Measurements from ENCODE around the gene DNA2. TPM values are rescaled to one million over a fixed set of nuclear protein-coding genes. Genes with fewer than 3 reads are reported as not detected.

The DNA2 gene
- total RNA-seq, 1 donor from 2014 or later, result 85.4 TPM

DNA sequence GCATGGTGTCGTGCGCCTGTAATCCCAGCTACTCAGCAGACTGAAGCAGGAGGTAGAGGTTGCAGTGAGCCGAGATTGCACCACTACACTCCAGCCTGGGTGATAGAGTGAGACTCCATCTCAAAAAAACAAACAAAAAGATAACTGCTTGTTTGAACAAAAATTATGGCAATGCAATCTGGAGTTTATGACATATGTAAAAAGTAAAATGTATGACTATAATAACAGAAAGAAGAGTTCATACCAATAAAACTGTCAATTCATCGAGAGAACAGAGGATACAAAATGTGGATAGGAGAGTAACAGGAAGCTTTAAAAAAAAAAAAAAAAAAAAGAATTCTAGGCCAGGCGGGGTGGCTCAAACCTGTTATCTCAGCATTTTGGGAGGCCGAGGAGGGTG is 36.3 kb upstream of the DNA2 start:
- H2AFZ ChIP-seq (replicated peaks), result no peak overlapping the region
- Mint-ChIP-seq H3K27ac (no peak overlapping the region), H3K9me3 (no peaks in the 10 kb centered on the region), H3K4me1 (no peaks in the 10 kb centered on the region), H3K36me3 (peaks cover 2% of the 10 kb centered on the region), H3K27me3 (ENCODE audit: insufficient read depth, low read depth) (no peaks in the 10 kb centered on the region), H3K4me3 (no peak overlapping the region)
- H3K9me3 ChIP-seq (ENCODE audit: low read depth), result no peaks in the 10 kb centered on the region
- peaks cover 2% of the 10 kb centered on the region for H3F3A ChIP-seq (ENCODE audit: low read depth)
- no peak overlapping the region for H3K4me2 ChIP-seq
- H3K4me1 ChIP-seq, result no peaks in the 10 kb centered on the region
- DNase-seq (ENCODE audit: low spot score), result no peak
- no peak overlapping the region for H3K27ac ChIP-seq
- H3K27me3 ChIP-seq, result no peaks in the 10 kb centered on the region
- no peak overlapping the region for H3K4me3 ChIP-seq
- no peak for TF ChIP-seq EZH2 (IDR thresholded peaks at IDR 0.05)
- no peak for TF ChIP-seq EZH2phosphoT487 (IDR thresholded peaks at IDR 0.05)
- TF ChIP-seq, protein P1, sequence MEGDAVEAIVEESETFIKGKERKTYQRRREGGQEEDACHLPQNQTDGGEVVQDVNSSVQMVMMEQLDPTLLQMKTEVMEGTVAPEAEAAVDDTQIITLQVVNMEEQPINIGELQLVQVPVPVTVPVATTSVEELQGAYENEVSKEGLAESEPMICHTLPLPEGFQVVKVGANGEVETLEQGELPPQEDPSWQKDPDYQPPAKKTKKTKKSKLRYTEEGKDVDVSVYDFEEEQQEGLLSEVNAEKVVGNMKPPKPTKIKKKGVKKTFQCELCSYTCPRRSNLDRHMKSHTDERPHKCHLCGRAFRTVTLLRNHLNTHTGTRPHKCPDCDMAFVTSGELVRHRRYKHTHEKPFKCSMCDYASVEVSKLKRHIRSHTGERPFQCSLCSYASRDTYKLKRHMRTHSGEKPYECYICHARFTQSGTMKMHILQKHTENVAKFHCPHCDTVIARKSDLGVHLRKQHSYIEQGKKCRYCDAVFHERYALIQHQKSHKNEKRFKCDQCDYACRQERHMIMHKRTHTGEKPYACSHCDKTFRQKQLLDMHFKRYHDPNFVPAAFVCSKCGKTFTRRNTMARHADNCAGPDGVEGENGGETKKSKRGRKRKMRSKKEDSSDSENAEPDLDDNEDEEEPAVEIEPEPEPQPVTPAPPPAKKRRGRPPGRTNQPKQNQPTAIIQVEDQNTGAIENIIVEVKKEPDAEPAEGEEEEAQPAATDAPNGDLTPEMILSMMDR (IDR thresholded peaks at IDR 0.05), result no peak
- no peak overlapping the region for H3K9ac ChIP-seq
- no peaks in the 10 kb centered on the region for H3K36me3 ChIP-seq
- no peaks in the 10 kb centered on the region for H4K20me1 ChIP-seq (ENCODE audit: low read depth)
- H3K79me2 ChIP-seq (ENCODE audit: low read depth), result no peaks in the 10 kb centered on the region

DNA sequence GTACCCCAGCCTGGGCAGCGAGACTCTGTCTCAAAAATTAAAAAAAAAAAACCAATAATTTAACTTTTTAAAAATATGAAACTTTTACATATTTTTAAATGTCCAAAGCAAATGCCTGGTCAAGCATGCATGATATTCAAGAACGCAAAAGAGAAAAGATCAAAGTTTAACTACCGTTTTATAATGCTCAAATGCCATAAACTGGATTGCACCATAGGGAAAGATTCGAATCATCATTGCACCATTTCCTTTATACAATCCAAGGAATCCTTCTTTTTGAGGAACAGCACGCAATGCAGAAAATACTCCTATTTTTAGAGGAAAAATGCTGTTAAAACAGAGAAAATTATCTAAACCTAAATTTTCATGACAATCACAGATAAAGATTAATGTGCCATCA is 34.6 kb upstream of the DNA2 start:
- Mint-ChIP-seq H3K27ac (no peak overlapping the region), H3K27me3 (ENCODE audit: insufficient read depth, low read depth) (no peaks in the 10 kb centered on the region), H3K4me1 (no peaks in the 10 kb centered on the region), H3K36me3 (peaks cover 2% of the 10 kb centered on the region), H3K9me3 (no peaks in the 10 kb centered on the region), H3K4me3 (no peak overlapping the region)
- Histone ChIP-seq H3K36me3 (no peaks in the 10 kb centered on the region), H3K27me3 (no peaks in the 10 kb centered on the region), H4K20me1 (ENCODE audit: low read depth) (no peaks in the 10 kb centered on the region), H2AFZ (replicated peaks) (no peak overlapping the region), H3K4me2 (no peak overlapping the region), H3K9ac (no peak overlapping the region), H3K27ac (no peak overlapping the region), H3K79me2 (ENCODE audit: low read depth) (no peaks in the 10 kb centered on the region), H3K4me1 (no peaks in the 10 kb centered on the region), H3K4me3 (no peak overlapping the region), H3K9me3 (ENCODE audit: low read depth) (no peaks in the 10 kb centered on the region), H3F3A (ENCODE audit: low read depth) (peaks cover 3% of the 10 kb centered on the region)
- no peak for TF ChIP-seq EZH2 (IDR thresholded peaks at IDR 0.05)
- no peak for TF ChIP-seq EZH2phosphoT487 (IDR thresholded peaks at IDR 0.05)
- TF ChIP-seq, protein P1 (IDR thresholded peaks at IDR 0.05), result no peak
- DNase-seq (ENCODE audit: low spot score), result no peak

GRCh38 chr10:68502846-68503245 is 31.1 kb upstream of the DNA2 start:
- no peaks in the 10 kb centered on the region for H3K9me3 ChIP-seq (ENCODE audit: low read depth)
- H3K4me1 Mint-ChIP-seq, result no peaks in the 10 kb centered on the region
- no peaks in the 10 kb centered on the region for H3K27me3 ChIP-seq
- no peaks in the 10 kb centered on the region for H3K79me2 ChIP-seq (ENCODE audit: low read depth)
- no peaks in the 10 kb centered on the region for H4K20me1 ChIP-seq (ENCODE audit: low read depth)
- H3K36me3 ChIP-seq, result no peaks in the 10 kb centered on the region
- H3K4me3 Mint-ChIP-seq, result no peak overlapping the region
- no peak overlapping the region for H2AFZ ChIP-seq (replicated peaks)
- peaks cover 5% of the 10 kb centered on the region for H3K36me3 Mint-ChIP-seq
- no peaks in the 10 kb centered on the region for H3K4me1 ChIP-seq
- H3K9ac ChIP-seq, result no peak overlapping the region
- no peak for DNase-seq (ENCODE audit: low spot score)
- TF ChIP-seq, protein P1 (IDR thresholded peaks at IDR 0.05), result no peak
- TF ChIP-seq EZH2 (IDR thresholded peaks at IDR 0.05) (no peak), EZH2phosphoT487 (IDR thresholded peaks at IDR 0.05) (no peak)
- H3K27ac ChIP-seq, result no peak overlapping the region
- no peaks in the 10 kb centered on the region for H3K27me3 Mint-ChIP-seq (ENCODE audit: insufficient read depth, low read depth)
- no peak overlapping the region for H3K4me3 ChIP-seq
- peaks cover 3% of the 10 kb centered on the region for H3F3A ChIP-seq (ENCODE audit: low read depth)
- no peak overlapping the region for H3K27ac Mint-ChIP-seq
- no peaks in the 10 kb centered on the region for H3K9me3 Mint-ChIP-seq
- H3K4me2 ChIP-seq, result no peak overlapping the region
